GM21825 (cell line): ENCODE measurements around the gene THYN1.
A peak's percentile ranks its signal among the peaks of the same experiment; 100 is the strongest.
"Not testable (repeated sequence)": the region's sequence is repeated elsewhere in the genome, so short reads cannot be mapped to it uniquely, and the experiment has no call there.

Experiments used
- ATAC-seq: cut with Tn5 transposase; IDR thresholded peaks from one replicate; pipeline ENCODE4 v1.9.1; 2021; ENCODE audit warnings: mild to moderate bottlenecking, moderate library complexity; ENCODE audit not compliant: unreplicated experiment

THYN1 gene

DNA sequence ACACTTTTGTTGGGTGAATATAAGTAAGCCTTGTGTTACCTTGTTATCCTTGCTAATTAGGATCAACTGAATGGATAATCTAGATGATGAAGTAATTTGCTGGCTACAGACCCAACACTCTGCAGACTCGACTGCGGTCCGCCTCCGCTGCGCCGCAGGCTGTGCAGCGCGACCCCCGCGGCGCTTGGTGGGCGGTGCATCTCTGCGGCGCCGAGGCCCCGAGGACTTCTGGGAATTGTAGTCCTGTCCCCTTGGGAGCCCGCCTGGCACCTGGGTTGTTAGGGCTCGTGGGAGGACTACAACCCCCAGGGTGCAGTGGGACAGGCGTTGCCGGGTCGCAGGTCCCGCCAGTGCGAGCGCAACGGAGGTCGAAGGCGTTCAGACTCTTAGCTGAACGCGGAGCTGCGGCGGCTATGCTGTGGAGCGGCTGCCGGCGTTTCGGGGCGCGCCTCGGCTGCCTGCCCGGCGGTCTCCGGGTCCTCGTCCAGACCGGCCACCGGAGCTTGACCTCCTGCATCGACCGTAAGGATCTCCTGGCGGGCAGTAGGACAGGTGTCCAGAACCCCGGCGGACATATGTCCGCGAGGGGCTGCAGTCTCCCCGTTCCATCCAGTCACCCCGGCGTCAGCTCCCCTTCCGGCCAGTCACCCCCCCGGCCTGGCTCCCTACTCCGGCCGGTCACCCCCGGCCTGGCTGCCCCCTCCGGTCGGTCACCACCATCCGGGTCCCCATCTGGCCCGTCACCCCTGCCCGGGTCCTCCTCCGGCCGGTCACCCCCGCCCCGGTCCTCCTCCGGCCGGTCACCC is at the start of gene THYN1, which contains the start of gene ACAD8:
Gene THYN1 (minus strand): TSS at position 165 of the 806 bp plus-strand sequence. CDS start 470 bp downstream, outside the sequence.
Gene ACAD8 (plus strand): TSS at position 381 of the 806 bp plus-strand sequence. CDS start 33 bp downstream, at position 414.
- ATAC-seq: peak; percentile 99

DNA sequence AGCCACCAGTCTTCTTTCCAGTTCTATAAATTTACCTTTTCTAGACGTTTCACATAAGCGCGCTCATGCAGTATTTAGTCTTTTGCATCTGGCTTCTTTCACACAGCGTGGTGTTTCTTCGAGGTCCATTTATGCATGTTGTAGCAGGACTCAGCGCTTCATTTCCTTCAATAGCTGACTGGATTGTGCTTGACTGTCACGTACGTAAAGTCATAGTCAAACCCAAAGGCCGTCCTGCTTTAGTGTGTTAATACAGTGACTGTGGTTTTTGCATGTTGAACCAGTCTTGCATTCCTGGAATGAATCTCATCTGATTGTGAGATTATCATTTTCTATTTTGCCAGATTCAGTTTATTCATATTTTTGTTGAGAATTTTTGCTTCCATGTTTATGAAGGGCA is 41.5 kb upstream of the THYN1 start:
- no peak for ATAC-seq

DNA sequence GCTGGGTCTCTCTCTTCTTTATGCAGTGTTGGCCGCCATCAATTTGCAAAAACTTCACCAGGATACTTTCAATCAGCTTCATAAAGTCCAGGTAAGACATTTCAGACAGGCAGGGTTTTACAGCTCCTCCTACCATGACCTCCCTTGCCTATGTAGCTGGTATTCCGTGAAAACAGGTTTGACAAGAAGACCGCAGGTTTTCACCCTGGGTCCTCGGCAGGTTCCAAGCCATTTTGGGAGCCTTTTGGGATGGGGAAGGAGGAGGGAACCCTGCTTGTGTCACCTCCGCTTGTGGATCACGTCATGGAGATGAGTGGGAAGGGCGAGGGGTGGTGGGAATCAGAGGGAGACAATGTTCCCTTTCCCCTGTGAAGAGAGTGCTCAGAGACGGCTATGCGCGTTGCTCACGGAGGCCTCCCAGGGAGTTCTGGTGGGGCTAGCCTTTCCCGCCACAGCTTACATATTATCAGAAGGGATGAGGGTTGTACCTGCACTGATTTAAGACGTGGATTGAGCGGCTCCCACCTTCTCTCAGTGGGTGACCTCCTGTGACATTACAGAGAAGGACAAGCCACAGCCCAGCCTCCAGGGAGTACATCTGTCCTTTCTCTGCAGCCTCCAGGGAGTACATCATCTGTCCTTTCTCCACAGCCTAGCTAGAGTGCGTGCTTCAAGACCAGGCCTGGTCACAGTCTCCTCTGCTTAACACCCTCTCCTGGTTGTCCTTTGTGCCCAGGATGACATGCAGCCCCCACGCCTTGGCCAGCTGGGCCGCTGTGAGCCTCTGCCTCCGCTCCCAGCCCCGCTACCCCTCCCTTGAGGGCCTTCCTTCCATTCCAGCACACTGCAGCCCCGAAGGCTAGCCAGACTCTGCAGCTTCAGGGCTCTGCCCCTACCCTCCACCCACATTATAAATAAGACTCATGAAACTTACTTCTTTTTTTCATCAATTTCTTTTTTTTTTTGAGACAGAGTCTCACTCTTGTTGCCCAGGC is 40.3 kb upstream of the THYN1 start:
- no peak for ATAC-seq

DNA sequence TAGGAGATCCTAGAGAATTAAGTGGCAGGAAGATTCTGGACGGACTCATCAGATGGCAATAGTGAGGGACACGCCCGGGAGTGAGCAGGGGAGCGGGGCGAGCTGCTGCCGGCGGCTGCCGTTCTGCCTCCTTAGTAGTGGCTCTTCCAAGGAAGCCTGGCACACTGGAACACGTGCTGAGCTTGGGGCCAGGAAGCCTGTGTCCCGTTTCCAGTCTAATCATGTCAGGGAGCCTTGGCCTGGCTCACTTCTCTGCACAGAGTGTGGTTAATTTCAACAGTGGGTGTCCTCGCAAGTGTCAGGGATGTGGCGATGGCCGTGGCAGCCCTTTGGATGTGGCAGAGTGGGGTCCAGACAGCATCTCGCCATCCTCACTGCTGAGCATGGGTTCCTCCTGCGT is 39.5 kb upstream of the THYN1 start:
- ATAC-seq: no peak

DNA sequence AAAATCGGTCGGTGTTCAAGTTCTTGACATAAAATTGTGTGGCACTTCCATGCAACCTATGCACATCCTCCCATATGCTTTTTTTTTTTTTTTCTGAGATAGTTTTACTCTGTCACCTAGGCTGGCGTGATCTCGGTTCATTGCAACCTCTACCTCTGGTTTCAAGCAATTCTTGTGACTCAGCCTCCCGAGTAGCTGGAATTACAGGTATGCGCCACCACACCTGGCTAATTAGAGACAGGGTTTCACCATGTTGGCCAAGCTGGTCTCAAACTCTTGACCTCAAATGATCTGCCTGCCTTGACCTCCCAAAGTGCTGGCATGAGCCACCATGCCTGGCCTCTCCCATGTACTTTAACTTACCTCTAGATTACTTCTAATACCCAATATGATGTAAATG is 38.0 kb upstream of the THYN1 start:
- ATAC-seq: no peak

DNA sequence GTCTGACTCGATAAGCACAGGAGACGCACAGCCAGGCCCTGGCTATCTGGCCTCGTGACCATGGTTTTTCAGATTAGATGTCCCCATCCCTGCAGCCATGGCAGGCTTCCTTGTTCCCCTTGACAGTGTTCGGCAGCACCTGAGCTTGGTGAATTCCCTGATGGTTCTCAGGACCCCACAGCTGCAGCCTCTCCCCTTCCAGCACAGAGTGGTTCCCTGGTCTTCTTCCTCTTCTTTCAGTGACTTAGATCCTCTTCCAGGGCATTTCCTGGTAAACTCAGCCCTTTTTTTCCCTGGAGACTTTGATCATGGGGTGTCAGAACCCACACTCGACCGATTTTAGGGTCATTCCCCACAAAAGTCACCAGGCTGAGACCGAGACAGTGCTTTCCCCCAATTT is 37.5 kb upstream of the THYN1 start:
- no peak for ATAC-seq

DNA sequence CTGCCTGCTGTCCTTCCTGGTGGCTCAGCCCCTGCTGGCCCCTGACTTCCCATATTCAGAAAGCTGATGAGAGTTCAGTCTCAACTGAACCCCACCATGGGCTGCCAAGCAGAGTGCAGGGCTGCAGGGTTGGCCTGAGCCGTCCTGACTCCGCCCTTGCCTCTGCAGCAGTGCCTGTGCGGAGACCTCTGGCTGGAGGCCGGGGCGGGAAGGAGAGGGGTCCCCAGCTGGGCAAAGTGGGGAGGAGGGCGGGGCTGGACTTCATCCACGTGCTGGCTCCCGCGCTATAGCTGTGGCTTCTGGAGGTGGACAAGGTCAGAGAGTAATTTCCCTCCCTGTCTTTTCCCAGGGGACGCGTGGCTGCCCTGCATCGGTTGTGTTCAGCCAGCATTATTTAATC is 36.6 kb upstream of the THYN1 start:
- ATAC-seq: no peak

DNA sequence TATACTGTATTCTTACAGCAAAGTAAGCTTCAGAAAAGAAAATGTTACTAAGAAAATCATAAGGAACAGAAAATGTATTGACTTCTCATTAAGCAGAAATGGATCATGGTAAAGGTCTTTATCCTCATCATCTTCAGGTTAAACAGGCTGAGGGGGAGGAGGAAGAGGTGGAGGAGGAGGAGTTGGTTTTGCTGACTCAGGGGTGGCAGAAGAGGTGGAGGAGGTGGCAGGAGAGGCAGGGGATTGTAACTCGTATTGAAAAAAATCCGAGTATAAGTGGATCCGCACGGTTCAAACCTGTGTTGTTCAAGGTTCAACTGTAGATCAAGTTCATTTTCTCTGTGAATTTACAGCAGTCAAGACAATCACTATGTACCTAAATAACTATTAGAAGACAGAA is 36.0 kb upstream of the THYN1 start:
- no peak for ATAC-seq

DNA sequence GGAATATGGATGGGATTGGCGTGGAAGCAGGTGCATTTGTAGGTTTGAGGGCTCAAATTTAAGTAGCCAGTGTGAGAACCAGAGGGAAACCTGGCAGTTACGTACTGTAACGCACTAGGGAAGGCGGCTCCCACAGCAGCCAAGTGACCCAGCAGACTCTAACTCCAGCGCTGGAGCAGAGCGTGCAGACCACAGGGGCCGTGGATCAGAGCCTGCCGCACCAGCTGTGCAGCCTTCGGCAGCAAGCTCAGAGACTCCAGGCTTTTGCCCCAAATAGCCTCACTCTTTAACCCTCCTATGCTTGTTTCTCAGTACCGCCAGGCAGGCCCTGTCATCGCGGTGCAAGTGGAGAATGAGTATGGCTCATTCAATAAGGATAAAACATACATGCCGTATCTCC is 35.3 kb upstream of the THYN1 start:
- ATAC-seq: no peak

DNA sequence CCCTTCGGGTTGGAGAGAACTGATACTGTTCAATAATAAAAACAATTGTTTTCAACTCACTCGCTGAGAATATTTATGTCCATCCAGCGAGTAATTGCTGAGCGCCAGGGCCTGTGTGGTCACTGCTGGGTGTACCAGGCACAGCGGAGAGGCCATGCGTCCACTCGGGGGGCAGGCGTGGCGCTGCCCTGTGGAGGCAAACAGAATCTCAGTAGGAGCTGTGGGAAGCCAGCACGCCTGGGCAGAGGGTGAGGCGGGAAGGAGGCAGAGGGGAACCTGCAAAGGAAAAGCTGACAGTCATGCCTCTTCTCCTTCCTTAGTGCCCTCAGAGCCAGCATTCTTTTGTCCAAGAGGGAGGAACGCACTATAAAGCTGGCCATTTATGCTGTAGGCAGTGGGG is 34.4 kb upstream of the THYN1 start:
- ATAC-seq: no peak

DNA sequence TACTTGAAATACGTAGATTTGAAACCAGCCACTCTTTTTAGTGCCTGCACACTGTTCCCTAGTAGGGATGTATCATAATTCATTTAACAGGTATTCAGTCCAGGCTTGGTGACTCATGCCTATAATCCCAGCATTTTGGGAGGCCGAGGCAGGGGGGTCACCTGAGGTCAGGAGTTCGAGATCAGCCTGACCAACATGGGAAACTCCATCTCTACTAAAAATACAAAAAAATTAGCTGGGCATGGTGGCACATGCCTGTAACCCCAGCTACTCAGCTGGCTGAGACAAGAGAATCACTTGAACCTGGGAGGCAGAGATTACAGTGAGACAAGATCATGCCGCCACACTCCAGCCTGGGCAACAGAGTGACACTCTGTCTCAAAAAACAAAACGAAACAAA is 31.2 kb upstream of the THYN1 start:
- not testable (repeated sequence) for ATAC-seq

DNA sequence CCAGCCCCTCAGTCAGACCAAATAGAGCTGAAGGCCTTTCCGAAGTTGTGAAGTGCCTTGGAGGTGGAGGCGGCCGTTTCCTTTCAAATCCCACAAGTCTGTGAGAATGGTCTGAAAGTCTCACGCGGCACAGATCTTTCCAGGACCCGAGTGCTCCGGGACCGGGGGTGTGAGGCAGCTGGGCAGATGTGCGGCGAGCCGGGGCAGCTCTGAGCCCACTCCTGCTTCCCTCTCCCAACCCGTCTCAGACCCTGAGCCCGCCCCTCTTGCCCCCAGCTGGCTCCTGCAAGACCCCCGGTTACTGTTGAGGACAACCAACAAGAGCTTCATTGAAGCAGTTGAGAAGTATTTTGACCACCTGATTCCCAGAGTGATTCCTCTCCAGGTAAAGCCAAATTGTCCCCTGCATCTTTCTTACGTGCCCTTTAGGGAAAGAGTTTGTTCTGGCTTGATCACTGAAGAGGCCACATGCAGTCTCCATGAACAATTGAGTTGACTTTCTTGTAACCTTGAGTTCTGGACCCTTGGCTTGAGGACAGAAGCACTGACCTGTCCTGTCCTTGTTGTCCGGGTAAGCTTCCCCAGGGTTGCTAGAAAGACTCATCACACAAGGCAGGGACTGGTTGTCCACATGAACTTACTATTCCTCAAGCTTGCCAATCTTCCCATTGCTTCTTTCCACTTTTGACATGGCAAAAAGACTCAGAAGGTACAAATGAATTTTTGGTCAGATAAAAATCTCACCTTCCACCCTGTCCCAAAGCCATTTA is 30.5 kb upstream of the THYN1 start:
- no peak for ATAC-seq

DNA sequence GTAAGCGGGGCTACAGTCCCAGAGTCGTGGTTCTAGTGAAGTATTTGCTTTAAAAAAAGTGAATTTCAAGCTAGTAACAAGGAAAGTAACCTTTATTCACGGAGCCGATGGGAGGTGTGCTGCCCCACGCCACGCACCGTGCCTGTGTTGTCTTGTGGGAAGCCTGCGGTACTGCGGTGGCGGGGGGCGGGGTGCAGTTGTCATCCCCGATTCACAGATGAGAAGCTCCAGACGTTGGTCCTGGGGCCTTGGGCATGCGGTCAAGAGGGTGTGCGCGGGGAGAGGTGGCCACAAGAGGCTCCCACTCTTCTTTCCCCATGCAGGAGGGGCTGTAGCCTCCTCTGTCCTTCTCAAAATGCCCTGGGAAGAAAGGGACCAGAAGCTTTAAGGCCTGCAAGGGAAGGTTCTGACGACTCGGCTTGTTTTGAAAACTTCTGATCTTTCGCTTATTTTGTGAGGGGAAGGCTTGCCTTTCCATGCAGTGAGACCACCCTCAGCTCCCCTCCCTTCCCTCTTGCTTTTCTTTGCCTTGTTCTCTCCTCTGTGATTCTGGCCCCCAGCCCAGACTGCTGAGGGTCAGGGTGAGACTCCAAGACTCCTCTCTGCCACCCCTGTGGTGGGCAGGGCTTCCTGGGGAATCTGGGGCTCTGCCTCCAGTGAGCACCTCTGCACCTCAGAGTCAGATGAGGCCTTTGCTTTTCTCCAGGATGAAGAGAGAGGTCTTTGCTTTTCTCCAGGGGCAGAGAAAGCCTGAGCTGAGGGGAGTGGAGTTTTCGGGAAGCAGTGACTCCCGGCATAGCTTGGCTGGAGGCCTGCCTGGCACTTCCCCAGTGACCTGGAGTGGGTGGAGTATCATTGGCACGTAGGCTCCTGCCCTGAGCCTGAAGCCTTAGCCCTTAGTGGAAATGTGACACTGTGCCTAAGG is 29.2 kb upstream of the THYN1 start:
- no peak for ATAC-seq

DNA sequence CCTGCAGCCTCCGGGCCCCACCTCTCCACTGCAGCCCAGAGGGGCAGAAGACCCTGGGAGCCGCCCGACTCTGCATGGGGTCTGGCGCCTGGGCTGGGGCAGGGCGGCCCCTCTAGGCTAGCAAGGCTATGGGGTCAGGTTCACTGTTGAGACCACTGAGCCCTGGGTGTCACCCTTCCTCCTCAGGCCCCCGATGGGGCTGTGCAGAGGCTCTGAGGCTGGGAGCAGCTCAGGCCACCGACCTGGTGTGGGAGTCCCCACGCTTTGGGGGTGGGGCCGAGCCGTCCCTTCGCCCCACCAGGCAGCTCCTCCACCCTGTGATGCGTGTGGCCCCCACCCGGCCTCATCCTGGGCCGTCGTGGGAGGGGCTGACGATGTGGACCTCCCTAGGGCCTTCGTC is 28.5 kb upstream of the THYN1 start:
- ATAC-seq: not testable (repeated sequence)

DNA sequence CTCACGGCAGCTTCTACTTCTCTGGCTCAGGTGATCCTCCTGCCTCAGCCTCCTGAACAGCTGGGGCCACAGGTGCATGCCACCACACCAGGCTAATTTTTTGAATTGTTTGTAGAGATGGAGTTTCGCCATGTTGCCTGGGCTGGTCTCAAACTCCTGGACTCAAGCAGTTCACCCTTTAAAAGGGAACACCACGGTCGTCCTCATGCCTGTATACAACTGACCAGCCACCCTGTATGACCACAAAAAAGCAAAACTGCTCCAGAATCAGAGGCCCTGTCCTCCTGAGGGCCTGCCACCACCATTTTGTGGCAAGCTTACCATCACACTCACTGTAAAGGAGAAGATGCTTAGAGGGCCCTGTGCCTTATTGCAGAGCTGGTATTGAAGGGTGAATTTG is 25.2 kb upstream of the THYN1 start:
- ATAC-seq: no peak

DNA sequence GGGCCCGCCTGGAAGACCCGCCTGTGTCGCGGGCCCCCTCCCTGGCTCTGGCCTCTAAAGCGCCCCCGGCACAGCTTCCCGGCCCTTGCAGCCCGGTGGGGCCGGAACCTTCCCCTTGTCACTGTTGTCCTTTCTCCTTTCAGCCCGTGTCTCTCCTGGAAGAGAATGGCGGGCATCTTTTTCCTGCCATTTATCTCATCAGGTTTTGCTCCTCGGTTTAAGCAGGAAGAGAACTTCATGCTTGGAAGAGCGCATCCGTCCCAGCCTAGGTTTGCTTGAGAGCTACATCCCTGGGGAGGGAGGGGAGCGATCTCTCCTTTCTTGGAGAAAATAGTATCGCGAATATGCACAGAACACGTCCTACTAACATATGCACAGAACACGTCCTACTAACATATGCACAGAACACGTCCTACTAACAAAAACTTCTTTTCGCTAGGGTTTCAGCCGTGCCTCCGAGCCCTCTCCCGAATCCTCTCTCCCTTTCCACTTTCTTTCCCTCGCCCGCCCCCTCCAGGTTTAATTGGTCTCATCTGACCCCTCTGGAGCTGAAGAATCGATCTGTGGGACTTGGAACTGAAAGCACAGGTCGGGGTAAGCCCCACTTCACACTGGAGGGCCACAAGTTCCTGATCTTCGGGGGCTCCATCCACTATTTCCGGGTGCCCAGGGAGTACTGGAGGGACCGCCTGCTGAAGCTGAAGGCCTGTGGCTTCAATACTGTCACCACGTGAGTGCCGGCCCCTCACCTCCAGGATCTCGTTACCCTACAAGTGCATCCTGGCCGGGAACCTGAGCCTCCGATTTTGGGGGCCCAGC is 24.2 kb upstream of the THYN1 start:
- ATAC-seq: no peak

DNA sequence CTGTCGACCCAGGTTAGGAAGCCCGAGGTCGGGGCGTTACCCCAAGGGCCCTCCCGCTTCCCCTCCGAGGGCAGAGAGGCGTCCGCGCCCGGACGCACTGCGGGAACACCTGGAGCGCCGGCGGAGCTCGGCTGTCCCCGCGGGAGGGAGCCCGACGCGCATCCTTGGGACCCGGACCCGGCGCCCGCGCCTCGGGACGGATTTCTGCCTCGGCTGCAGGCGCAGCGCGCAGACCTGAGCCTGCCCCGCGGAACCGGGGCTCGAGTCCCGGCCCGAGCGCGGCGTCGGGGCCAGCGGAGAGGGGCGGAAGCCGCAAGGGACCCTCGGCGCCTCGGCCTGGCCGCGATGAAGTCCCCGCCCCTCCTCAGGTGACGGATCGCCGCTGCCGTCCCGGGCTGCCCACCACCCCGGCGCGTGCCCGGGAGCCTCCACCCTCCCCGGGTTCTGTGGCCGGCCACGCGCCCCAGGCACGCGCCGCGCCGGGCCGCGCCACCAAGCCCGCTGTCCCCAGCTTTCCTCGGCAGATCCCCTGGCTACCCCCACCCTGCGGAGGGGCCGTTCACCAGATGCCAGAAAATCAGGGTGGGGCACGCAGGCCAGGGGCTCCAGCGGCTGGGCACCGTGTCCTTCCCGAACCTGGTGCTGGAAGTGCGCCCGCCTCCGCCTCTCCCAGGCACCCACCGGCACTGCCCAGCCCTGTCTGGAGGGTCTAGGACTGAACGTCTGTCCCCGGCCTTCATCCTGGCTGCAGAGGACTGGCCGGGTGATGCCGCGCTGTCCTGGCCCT is 23.4 kb upstream of the THYN1 start:
- no peak for ATAC-seq
